Stimulated activated CD8-positive, alpha-beta memory T cell treated with anti-CD3 and anti-CD28 coated beads, Interleukin-4, amount 100 ng/mL, for 1 hour (primary cell): ENCODE measurements around the gene SPEF2.
A peak's percentile ranks its signal among the peaks of the same experiment; 100 is the strongest.
"Not testable (repeated sequence)": the region's sequence is repeated elsewhere in the genome, so short reads cannot be mapped to it uniquely, and the experiment has no call there.

Experiments used
- DNase-seq, 2 donors: peaks; one replicate each; pipeline ENCODE4 v3.0.0-alpha.2; 2020; ENCODE audit warnings: low read depth in 2 of 2, low spot score in 1 of 2

The SPEF2 gene

DNA sequence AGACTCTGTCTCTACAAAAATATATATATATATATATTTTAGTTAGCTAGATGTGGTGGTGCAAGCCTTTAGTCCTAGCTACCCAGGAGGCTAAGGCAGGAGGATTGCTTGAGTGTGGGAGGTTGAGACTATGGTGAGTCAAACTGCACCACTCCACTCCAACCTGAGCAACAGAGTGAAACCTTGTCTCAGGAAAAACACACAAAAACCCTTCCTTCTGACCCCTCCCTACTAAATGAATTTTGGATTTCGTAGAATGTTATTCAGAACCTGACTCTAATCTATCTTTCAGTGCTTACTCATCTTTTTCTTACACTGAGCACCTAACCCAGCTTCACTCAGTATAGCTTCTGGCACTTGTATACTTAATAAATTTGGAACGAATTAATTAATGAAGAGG is 203.8 kb downstream of the SPEF2 start:
- DNase-seq: no peak

DNA sequence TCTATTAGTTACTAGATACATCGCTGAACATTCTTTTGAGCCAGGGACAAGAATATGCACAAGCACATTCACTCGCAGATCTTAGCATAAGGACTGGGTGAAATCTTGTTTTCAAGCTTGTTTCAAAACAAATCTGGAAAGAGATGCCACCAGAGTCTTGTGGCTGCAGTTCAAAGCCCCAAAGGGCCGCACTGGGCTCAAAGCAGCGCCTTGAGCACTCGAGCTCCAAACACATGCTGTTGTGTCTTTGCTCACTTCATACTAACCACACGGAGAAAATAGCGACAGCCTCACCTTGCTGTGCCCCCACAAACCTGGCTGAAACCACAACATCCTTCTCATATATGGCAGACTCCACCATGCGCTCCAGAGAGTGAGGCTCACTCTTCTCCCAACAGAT is 204.8 kb downstream of the SPEF2 start:
- DNase-seq: no peak

DNA sequence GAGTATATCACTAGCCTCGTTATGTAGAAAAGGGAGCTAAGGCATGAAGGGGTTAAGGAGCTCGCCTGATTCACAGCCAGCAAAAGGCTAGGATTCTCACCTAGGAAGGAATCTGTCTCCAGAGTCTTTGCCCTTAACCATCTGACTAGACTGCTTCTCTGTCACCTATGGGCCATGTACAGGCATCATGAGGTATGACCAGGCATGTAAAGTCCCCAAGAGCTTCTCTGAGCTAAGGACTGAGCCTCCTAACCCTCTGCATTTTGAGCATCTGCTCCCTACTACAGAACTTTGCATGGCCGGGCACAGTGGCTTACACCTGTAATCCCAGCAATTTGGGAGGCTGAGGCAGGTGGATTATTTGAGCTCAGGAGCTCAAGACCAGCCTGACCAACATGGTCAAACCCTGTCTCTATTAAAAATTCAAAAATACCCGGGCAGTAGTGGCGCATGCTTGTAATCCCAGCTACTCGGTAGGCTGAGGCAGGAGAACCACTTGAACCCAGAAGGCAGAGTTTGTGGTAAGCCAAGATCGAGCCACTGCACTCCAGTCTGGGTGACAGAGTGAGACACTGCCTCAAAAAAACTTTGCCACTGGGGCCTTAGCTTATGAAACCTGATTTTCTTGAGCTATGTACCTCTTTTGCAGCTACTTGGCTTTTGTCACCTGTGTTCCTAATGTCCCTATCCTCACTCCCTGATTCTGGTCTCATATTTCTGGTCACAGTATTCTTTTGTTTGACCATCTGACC is 205.9 kb downstream of the SPEF2 start:
- no peak for DNase-seq

DNA sequence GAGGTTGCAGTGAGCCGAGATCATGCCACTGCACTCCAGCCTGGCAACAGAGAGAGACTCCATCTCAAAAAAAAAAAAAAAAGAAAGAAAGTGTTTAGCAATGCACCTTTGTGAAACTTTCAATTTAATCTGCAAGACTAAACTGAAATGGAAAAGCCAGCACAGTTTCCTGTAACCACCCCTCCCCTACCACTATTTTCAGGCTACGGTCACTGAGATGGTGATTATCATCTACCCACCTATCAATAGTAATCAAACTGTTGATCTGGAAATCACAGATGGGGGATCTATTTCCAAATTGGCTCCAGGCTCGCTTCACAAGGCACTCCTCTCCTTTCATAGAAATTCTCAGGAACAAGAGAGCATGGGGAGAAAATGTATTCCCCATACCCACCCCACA is 208.4 kb downstream of the SPEF2 start:
- no peak for DNase-seq

DNA sequence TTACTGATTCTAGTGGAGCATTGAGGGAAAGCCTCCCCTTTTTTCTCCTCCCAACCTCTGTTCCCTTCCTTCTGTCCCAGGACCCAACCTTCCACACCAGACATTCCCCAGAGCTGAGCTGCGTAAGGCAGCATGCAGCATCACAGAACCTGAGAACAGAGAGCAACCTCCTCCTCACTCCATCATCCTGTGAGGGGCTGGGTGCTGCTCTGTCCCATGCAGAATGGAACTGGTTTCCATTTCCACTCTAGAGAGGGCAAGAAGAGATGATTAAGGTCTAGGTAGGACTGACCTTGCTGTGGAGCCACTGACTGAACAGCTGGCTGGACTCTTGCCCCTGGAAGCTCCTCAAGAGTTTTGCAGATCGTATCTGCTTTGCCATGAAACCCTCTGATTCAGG is 208.9 kb downstream of the SPEF2 start:
- DNase-seq: no peak

DNA sequence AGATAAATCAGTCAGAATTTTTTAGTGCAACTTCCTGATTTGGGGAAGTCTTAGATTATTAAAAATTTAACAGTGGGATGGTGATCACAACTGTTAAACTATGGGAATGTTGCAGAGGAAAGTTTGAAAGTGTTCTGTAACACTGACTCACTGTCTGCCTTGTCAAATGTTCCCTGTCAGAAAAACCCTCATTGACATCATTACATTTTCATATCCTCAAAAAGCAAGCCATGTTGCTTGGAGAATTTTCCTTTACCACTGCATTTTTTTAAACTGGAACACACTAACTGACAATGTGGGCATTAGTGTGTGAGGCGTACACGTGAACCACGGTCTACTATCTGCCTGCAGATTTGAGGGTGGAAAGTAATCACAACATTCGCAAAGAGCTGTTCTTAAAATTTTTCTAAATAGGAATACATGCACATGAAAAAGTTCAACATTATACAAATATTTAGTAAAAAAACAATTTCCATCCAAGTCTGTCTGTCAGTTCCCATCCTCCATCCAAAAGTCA is 210.5 kb downstream of the SPEF2 start:
- DNase-seq: no peak

DNA sequence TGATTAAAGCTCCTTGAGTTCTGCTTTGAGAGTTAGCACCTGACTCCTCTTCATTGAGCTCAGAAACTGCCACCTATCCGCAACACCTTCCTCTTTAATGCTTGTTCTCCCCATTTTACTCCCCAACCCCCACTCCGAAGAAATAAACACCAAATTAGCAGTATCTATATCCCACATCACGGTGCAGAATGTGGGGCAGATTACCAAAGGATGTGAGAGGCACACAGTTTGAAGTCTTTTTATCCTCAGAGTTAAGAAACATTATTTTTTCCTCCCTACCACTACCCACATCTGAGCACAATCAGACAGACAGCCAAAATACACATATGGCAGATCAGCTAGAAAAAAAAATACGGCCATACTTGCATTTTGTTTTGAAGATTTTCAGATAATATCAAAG is 212.9 kb downstream of the SPEF2 start:
- DNase-seq: no peak

DNA sequence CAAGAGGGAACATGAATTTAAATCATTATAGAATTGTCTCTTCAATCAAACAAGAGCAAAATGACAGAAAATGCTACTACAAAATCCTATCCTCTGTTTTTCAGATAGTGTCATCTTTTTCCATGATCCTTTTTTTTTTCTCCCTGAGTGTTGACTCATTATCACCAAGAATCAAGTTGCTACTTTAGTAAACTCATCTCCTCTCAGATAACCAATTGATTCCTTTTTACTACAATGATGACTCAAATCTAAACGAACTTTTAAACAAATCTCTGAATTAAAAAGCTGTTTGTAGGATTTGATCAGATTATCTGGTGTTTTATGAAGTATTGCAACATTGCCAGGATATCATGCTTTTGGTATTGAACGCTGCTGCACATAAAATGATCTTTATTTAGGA is 215.1 kb downstream of the SPEF2 start:
- no peak for DNase-seq

DNA sequence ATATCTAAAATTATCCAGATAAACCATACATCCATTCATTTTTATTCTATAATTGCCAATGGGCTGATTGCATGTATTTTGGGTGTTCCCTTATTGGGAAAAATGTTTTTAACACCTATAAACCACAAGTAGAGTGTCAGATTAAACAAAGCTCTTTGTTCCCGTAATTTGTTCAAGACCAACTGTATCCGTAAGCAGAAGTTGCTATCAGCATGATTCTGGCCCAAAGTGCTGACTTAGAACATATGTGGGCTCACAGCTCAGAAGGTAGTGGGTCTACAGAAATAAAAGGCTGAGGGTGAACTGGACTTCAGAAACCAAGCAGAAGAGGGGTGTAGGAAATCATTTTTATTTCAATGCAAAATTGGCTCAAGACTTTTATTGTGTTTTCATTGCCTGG is 215.6 kb downstream of the SPEF2 start:
- no peak for DNase-seq

DNA sequence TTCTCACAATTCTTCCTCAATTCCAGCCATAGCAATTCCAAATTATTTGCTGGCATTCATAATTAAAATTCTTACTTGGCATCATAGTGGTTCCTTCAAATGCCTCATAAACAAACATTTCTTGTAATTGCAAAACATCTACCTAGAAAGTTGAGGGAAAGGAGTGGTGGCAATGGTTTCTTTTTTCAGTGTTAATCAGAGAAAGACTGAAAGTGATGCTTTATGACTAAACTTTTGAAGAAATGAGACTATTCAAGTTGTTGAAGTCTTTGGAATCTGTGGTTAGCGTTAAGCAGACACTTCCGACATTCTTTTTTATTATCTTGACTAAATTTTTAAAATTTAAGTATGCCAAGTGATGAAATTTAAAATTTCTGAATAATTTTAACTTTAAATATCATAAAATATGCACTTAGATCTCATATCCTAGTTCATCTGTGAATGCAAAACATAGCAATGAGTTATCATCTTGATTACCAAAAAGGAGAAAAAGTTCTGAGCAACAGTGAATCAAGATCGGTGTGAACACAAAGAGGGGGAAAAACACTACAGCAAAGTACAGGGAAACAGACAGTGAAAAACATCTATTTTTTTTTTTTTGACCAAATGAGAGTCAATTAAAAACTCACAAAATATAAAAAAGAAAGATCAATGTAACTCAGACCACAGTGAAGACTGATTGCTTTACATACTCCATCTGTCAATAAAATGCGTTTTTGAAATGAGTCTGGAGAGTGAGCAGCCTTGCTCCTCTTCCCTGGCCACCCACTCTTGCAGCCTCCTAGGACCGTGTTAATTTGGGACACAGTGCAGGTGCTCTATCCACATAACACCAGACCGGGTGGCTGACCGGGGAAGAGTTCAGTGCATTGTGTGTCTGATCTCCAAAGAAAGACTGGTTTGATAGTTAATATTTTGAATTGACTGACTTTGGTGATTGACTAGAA is 218.4 kb downstream of the SPEF2 start:
- no peak for DNase-seq

DNA sequence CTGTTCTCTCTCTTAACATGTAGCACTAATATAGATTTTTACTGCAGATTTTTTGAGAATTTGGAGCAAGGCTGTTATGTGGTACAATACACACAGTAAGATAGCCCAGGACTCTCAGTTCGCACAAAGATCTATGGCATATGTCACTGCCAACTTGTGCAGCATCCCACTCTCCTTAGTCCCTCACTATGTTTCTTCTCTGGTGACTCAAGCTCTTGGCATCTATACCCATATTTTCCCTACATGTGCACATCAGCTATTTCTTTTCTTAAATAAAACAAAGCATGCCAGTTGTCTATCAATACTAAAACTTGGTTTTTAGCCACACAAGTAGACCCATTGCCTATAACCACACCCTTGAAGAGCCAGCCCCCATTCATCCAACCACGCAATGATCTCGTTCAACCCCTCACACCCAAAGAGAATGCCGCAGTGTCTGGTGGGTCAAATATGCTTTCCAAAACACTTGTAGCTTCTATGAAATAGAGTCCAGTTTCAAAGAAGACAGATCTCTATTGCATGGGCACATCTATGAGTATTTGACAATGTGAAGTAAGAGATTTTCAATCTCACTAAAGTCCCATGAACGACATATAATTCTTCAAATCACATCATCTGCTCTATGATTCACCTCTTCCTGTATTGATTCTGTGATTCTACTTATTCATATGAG is 220.8 kb downstream of the SPEF2 start:
- no peak for DNase-seq

DNA sequence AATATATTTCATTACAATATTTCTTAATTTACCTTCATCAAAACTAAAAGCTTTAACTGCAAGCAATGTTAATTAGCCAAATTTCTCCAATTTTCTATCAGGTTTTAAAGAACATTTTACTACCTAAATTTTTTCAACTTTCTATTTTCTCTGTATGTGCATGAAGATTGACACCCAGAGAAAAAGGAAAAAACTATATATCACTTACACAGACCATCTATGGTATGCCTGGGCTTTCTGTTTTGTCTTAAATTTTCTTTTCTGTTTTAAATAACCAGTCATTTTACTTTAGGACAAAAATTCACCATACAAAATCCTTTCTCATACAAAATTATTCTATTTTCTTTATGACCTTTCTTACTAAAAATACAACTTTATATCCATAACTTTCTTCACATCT is 225.2 kb downstream of the SPEF2 start:
- no peak for DNase-seq

DNA sequence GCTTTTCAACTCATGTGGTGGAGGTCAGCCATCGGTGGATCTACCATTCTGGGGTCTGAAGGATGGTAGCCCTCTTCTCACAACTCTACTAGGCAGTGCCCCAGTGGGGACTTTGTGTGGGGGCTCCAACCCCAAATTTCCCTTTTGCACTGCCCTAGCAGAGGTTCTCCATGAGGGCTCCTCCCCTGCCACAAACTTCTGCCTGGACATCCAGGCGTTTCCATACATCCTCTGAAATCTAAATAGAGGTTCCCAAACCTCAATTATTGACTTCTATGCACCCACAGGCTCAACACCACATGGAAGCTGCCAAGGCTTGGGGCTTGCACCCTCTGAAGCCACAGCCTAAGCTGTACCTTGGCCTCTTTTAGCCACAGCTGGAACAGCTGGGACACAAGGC is 227.8 kb downstream of the SPEF2 start:
- not testable (repeated sequence) for DNase-seq

DNA sequence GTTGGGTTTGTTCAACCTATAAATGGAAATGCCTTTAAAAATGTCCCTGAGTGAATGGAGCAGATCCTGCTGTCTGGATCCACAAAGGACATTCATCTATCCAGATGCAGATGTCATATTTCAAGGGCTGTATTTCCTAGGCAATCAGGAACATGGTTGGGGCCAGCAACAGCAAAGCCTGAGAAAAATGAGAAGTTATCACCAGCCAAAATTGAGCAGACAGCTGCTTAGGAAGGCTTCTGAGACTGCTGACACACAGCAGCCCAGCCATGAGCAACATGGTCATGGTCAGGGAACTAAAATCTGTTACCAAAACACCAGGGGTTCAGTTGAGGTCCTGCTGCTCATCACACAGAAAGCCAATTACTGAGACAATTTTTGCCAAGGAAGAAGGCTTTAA is 229.8 kb downstream of the SPEF2 start:
- DNase-seq: no peak

DNA sequence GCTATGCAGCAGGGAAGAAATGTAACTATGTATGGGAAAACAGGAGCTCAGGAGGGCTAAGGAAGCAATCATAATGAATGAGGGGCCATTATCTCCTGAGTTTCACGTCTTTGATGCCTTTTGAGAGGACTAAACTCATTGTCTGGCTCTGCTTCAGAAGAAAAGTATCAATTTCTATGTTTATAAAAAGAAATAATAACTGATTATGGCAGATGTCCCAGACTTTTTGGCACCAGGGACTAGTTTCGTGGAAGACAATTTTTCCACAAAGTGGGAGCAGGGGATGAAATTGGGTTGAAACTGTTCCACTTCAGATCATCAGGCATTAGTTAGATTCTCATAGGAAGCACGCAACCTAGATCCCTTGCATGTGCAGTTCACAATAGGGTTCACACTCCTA is 230.3 kb downstream of the SPEF2 start:
- DNase-seq: no peak

DNA sequence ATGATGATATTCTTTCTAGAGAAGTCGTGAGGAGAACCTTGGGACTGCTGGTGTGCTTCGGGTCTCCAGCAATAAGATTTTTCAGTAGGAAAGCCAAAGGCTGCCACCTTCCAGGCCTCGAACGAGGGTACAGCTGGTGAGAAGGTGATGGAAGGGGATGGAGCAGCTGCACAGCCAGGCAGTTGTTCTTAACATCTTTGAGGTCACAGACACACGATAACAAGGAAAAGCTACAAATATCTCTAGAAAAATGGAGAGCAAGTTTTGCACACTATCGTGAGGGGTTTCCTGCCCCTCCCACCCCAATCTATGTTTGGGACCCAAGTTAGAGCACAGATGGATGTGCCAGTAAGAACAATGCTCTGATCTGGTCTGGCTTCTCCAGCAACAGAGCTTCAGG is 232.2 kb downstream of the SPEF2 start:
- no peak for DNase-seq

DNA sequence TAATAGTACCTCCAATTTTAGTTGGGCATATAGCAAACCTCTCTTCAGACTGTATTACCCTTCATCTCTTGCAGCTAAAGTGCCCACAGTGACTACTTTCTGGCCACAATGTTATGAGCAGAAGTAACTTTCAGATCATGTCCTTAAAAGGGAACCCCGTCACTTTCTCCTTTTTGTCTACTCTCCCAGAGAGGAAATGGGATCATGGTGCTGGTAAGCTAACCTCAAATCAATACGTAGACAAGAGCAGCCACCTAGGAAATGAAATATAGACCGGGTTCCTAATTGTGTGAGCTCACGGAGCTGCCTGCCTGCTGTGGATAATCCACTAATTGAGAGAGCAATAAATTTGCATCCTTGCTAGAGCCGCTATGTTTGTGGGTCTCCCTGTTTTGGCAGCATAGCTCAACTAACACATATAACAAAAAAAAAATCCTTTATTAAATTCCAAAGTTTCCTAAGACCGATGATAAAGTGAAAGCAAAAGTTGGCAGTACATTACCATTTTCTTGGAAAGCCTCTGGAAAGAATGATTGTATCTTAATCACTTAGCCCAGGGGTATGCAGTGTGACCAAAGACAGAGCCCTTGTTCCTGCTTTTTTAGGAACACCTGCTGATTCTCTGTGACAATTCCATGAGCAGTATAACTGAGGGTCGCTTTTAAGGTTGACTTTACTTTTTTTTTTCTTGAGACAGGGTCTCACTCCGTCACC is 233.5 kb downstream of the SPEF2 start:
- no peak for DNase-seq

DNA sequence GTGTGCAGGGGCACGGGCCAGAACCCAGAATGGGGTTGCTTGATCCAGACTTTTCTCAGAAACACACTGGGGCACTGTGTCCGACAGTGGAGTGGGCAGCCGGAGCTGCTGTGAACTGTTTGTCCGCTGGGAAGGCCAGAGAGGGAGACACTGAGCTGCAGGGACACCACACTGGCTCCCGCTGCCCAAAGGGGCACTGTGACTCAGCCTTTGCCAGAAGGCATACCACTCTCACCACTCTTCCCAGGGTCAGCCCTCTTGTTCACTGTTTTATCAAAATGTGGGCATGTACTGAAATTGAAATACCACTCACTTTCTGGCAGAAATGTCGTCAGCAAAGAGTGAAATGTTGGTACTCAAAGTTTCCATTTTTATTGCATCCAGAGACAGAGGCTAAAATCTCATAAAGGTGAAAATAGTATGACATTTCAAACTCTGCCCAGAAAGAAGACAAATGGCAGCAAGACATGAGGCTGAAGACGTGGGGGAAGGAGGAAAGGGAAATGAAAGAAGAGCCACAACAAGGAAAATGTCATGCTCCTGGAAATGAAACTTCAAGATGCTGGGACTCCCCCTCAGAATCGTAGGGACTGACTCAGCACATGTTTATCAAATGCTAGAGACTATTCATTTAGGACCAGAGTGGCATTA is 234.5 kb downstream of the SPEF2 start:
- no peak for DNase-seq

DNA sequence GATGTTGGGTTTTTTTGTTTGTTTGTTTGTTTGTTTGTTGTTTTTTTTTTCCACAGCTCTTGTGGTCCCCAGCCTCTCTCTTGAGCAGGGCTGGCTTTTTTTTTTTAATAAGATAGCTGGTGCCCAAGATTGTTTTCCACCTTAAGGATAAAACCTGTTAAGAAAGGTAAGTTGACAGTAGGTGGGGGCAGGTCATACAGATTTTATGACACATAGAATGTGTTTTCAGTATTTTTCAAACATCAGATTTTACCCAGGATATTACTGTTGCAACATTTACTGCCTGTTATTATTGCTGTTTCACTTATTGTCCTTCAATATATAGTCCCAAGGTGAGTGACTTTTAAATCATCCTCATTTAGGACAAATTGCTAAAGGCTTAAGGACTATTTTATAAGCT is 235.1 kb downstream of the SPEF2 start:
- no peak for DNase-seq

DNA sequence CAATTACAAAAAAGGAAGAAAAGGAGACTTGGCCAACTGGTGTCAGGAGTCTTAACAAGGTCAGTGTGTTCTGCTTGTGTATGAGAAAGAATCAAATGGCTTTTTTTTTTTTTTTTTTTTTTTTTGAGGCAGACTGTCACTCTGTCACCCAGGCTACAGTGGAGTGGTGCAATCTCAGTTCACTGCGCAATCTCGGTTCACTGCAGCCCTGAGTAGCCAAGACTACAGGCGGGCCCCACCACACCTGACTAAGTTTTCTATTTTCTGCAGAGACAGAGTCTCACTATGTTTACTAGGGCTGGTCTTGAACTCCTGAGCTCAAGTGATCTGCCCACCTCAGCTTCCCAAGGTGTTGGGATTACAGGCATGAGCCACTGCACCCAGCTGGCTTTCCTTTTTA is 236.0 kb downstream of the SPEF2 start:
- DNase-seq: peak in 1 of 2 donors; percentile 50

DNA sequence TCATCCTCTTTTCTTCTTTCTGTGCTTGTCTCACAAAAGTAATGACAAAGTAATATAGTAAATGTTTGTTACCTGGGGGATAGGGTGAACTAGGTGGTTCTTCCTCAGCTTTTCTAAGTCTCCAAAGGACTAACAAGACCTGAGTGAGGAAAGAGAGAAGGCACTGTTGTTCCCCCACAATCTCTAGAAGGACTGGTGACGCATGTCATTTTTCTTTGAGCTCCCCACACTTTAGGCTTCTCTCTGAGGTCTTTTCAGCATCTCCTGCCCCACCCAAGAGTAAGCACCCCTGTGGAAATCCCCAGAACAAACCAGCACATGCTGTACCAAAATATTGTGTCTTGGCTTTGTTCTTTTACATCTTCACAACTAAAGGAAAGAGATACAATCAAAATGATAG is 236.6 kb downstream of the SPEF2 start:
- peak in 1 of 2 donors; percentile 43 for DNase-seq
